ENCODE measurements around the gene ZNF716.
"Not testable (repeated sequence)": the region's sequence is repeated elsewhere in the genome, so short reads cannot be mapped to it uniquely, and the experiment has no call there.

ZNF716 gene

GRCh38 chr7:57426629-57427003 lies 23.4 kb upstream of the ZNF716 start:
- DNase-seq = no peak

DNA sequence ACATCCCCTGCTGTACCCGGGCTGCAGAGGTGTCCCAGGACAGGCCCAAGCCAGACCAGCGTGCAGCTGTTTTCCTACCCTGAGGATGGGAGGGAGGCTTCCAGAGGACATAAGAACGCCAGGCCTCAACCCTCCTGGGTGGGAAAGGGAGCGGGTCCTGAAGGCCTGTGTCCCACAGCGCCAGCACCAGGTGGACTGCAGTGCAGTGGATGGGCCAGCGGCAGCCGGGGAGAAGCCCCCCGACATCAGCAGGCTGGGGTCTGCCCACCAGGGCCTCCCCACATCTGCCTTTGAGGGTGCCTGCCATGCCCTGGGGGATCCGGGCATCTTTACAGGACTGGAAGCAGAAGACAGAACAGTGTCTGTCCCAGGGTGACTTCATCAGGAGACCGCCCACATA lies 22.8 kb upstream of the ZNF716 start:
- DNase-seq = no peak

DNA sequence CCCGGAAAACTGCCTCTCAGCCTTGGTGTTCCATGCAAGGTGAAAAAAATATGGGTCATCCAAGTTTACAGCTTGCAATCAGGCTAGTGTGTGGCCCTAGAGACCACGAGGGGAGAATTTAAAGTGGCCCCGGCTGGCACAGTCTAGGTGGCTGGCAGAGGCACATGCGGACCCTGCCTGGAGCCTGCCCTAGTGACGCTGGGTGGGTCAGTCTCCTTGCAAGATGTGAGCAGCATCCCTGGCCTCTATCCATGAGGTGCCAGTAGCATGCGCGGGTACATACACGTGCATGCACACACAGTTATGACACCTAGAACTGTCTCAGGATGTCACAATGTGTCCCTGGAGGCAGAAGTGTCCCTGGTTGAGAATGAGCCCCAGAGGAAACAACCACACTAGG lies 22.4 kb upstream of the ZNF716 start:
- no peak for DNase-seq

GRCh38 chr7:57432583-57432982 lies 17.4 kb upstream of the ZNF716 start:
- DNase-seq = no peak

GRCh38 chr7:57437581-57437980 lies 12.4 kb upstream of the ZNF716 start:
- no peak for DNase-seq

DNA sequence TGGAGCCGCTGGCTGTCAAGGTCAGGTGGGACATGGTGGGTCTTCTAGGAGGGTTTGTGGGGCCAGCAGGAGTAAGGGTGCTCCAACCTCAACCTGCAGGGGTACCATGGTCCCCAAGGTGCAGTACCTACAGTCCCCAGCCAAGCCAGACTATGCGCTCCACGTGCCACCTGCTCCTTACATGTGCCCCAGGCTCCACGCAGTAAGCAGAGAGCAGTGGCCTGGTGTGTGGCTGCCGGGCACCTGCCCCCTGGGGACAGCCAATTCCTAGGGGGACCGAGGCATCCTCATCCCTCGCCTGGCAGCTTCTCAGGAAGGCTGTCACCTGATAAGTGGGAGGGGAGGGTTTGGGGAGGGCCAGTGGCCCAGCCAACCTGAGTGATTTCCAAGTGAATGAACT lies 11.7 kb upstream of the ZNF716 start:
- DNase-seq = no peak

- no peak for DNase-seq
Measured at GRCh38 chr7:57443567-57443966, 6.4 kb upstream of the ZNF716 start.

- DNase-seq = not testable (repeated sequence)
Measured at GRCh38 chr7:57469186-57469828, 19.3 kb downstream of the ZNF716 start.

- DNase-seq = not testable (repeated sequence)
Measured at GRCh38 chr7:57480304-57480703, 30.3 kb downstream of the ZNF716 start.

- not testable (repeated sequence) for DNase-seq
Measured at GRCh38 chr7:57485022-57485421, 35.0 kb downstream of the ZNF716 start.

- no peak for DNase-seq
Measured at GRCh38 chr7:57487957-57488356, 38.0 kb downstream of the ZNF716 start.

- DNase-seq = not testable (repeated sequence)
Measured at GRCh38 chr7:57495111-57495510, 45.1 kb downstream of the ZNF716 start.

- DNase-seq = no peak
Measured at GRCh38 chr7:57496395-57496794, 46.4 kb downstream of the ZNF716 start.

GRCh38 chr7:57505176-57505575 lies 55.2 kb downstream of the ZNF716 start:
- no peak for DNase-seq

All from hematopoietic multipotent progenitor cell treated with erythropoietin and hydrocortisone succinate and interleukin-3 and kit ligand, for 6 days (in vitro differentiated cells).